HG03342 (cell line): ENCODE results near the gene AHRR.

ENCODE experiments used
- ATAC-seq: cut with Tn5 transposase; IDR thresholded peaks from one replicate; pipeline ENCODE4 v1.9.1; 2021; ENCODE audit warnings: mild to moderate bottlenecking, moderate library complexity; ENCODE audit not compliant: unreplicated experiment

AHRR gene

DNA sequence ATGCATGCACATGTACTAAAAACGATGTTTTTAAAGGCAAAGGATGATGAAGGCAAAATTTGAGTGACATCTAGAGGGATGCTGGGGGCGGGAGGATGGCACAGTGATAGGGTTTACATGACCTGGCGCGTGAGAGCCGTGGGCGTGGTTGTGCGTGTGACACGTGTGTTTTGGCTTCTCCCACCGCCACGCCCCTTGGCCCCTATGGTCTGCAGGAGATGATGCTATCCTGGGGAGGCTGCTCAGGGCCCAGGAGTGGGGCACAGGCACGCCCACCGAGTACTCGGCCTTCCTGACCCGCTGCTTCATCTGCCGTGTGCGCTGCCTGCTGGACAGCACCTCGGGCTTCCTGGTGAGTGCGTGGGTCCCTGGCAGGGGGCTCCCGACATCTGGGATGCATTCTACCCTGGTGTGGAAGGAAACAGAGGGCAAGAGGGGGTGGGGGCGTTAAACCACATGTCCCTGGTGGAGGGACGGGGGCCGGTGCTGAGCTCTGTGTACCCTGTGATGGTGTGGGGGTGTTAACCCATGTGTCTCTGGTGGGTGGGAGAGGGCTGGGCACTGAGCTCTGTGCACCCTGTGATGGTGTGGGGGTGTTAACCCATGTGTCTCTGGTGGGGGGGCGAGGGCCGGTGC lies 102.2 kb downstream of the AHRR start:
- ATAC-seq: no peak

DNA sequence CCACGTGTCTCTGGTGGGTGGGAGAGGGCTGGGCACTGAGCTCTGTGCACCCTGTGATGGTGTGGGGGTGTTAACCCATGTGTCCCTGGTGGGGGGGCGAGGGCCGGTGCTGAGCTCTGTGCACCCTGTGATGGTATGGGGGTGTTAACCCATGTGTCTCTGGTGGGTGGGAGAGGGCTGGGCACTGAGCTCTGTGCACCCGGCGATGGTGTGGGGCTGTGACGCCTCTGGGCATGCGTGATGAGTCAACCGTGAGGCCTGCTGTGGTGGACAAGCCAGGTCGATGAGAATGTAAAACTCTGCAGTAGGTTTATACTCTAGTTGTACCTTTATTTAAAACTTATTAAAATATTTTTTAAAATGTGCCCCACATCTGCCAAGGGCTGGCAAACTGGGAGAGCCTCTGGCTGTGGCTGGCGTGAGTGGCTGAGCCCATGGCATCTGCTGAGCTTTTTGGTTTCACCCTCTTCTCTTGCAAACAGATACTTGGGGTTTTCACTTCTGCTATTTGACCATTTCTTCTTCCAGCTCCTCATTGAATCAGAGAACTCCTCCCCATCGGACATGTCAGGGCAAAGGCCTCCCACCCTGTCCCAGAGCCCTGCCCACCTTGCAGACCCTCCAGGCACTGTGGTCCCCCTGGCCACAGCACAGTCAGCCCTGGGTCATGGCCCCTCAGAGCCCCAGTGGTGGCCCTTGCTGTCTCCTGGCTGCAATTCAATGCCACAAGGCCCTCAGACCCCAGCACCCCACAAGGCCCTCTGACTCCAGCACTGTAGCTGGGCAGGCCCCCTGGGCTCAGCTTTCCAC lies 103.0 kb downstream of the AHRR start:
- peak; percentile 88 for ATAC-seq

DNA sequence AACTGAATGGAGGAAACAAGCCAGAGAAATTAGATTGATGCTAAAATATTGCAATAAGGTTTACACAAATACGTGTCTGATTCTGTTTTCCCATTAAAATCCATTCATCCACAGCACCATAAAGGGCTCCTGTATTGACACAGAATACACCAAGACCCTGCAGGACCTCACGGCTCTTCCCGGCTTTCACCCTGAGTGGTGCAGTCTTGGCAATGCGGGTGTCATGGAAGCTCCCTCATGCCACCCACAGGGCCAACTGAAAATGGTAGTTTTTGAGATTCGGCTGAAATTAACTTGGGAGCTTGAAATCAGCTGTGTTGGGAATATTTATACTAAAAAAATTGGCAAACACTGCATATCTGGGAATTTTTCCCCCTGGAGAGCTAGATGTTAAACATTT lies 104.2 kb downstream of the AHRR start:
- no peak for ATAC-seq

DNA sequence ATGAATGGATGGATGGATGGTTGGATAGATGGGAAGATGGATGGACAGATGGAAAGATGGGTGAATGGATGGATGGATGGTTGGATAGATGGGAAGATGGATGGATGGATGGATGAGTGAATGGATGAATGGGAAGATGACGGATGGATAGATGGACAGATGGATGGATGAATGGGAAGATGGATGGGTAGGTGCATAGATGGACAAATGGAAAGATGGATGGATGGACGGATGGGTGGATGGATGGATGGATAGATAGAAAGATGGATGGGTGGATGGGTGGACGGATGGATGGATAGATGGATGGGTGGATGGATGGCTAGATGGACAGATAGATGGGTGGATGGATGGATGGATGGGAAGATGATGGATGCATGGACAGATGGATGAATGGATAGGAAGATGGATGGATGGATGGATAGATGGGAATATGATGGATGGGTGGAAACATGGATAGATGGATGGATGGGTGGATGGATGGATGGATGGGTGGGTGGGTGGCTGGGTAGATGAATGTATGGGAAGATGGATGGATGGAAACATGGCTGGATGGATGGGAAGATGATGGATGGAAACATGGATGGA lies 105.0 kb downstream of the AHRR start:
- ATAC-seq: no peak

DNA sequence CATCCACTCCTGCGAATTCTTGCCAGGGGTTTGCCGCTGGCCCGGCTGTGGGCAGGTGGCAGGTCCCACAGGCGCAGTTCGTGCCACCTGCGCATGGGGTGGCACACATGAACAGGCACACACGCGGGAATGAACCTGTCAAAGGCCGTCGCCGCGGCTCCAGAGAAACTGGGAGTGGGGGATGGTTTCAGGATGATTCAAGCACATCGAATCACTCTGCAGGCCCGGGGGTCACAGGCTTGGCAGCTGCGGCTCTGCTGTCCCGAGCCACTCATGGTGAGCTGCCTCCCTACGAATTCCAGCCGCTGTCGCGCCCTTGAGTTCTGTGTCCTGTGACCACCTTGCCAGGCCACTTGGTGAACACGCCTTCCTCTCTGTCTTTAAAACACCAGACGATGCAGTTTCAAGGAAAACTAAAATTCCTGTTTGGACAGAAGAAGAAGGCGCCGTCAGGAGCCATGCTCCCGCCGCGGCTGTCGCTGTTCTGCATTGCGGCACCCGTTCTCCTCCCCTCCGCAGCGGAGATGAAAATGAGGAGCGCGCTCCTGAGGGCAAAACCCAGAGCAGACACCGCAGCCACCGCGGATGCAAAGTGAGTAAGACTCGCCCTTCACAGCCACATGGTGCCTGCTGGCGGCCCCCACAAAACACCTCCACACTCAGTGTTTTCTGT lies 106.0 kb downstream of the AHRR start:
- no peak for ATAC-seq

DNA sequence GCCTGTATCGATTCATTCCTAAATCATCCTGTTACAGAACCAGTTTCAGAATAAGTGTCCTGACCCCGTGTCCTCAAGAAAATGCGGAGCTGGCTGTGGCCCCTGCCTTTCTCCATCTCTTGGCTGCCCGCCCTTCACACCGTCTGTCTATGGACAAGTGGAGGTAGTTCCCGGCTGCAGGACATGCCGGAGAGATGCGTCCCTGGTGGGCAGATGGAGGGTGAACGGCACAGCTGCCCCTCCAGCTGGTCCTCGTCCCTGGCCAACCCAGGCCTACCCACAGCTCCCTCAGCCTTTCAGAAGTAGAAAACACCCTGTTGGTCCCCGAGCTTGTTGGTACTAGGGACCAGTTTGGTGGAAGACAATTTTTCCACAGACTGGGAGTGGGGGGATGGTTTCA lies 106.7 kb downstream of the AHRR start:
- ATAC-seq: no peak

DNA sequence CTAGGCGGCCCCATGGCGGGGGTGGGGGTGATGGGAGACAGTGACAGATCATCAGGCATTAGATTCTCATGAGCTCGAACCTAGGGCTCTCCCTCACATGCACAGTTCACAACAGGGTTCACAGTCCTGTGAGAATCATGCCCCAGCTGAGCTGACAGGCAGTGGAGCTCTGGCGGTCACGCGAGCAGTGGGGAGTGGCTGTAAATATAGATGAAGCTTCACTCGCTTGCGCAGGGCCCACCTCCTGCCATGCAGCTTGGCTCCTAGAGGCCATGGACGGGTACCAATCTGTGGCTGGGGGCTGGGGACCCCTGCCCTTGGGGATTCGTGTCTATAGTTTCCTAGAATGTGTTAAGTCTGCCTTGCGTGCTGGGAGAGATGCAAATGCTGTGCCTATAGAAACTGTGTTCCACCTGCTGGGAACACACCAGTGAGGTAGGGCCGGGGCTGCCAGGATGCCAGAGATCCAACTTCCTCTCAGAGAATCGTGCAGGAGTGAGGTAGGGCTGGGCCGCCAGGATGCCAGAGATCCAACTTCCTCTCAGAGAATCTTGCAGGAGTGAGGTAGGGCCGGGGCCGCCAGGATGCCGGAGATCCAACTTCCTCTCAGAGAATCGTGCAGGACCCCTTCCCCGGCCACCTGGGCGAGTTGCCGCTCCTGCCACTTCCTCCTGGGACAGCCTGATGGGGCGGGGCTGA lies 107.4 kb downstream of the AHRR start:
- ATAC-seq: no peak

DNA sequence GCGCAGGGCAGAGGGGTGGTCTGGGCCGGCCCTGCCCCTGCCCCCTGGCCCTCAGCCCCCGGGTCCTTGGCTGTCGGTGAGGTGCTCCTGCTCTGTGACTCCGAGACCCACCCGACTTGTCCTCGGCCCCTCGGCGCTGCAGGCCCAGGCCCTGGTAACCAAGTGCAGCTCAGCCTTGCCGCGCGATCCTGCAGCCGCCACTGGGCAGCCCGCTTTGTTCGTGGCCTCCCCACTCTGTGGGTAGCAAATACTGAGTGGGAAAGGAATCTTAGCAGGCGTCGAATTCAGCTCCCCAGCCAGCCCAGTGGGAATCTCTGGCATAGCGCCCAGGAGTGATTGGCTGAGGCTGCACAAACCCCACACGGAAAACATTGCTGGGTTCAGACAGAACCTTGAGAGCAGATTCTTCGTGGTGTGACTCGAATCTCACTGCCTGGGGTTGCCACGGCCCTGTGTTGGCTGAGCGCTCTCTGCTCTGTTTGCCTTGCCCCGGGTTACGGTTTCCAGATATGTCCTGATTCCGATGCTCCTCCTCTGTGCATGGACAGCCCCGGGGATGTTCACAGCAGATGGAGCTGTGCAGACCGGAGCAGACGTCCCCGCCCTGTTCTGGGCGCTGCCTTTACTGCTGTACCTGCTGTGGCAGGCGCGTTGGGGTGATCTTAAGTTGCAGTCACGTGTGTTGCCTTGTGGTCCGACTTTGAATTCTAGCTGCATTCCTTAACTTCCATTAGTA lies 108.1 kb downstream of the AHRR start:
- ATAC-seq: no peak

DNA sequence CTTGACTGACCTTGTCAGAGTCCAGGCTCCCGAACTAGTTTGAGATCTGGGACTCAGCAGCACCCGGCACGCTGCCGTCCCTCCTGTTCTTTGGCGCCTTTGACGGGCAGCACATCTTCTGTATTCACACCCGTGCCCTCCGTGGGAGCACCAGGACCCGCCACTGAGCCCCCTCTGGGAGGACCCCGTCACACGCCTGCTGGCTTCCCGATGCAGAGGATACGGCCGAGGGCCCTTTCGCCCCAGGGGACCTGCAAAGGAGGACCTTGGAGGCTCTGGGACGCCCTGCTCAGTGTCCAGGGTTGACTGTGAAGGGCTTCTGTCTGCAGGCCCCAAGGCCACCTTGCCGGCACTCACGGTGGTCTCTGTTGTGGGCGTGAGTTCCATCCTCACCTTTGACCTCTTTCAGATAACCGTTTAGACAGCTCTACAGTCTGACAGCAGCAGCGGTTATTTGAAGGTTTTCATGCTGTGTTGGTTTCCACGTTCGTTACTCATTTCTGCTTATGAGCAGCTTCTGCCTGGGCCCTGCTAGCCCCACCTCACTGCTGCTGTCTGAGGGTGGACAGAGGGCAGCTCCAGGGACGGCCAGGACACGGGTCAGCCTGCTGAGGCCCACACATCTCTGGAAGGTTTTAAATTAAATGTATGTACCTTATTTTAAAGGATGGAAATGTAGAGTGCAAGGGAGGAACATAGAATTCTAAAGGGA lies 108.9 kb downstream of the AHRR start:
- ATAC-seq: no peak

DNA sequence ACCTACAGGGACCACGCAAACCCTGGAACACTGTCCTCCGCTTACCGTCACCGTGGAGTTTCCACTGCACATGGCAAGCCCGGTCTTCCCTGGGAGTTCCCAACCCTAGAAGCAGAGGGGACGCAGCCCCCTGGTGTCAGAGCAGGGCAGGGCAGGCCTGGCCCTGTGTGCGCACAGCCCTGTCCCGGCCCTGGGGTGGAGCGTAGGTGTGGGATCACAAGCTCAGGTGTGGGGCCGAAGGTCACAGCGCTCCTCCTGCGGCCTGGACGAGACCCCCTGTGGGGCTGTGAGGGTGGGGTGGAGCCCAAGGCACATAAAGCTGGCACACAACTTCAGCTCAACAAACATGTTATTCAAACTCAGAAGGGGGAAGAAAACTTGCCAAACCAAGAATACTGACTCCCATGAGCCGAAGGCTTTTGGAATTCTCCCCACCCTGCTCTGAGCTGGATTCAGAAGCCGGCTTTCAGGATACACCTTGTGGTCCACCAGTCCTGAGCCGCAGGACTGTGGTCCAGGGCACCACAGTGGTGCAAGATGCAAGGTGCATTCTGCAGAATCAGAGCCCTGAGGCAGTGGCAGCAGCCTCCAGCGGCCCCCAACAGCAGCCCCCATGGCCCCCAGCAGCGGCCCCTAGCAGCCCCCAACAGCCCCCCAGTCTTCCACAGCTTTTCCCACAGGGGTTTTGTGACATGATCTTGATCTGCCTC lies 109.6 kb downstream of the AHRR start:
- ATAC-seq: peak; percentile 70

DNA sequence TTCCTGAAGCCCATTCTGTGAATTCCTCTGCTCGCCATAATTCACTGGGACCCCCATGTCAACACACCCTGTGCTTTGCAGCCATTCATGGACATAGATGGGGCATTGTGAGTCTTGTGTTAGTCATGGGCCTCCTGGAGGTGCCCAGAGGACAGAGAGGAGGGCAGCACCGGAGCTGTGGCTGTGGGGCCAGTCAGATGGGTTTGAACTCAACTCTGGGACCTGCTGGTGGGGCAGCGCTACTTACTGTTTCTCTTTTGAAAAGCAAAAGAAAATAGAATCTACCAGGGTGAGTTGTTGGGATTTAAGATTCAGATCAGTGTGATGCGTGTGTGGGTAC lies 110.2 kb downstream of the AHRR start:
- ATAC-seq: no peak

DNA sequence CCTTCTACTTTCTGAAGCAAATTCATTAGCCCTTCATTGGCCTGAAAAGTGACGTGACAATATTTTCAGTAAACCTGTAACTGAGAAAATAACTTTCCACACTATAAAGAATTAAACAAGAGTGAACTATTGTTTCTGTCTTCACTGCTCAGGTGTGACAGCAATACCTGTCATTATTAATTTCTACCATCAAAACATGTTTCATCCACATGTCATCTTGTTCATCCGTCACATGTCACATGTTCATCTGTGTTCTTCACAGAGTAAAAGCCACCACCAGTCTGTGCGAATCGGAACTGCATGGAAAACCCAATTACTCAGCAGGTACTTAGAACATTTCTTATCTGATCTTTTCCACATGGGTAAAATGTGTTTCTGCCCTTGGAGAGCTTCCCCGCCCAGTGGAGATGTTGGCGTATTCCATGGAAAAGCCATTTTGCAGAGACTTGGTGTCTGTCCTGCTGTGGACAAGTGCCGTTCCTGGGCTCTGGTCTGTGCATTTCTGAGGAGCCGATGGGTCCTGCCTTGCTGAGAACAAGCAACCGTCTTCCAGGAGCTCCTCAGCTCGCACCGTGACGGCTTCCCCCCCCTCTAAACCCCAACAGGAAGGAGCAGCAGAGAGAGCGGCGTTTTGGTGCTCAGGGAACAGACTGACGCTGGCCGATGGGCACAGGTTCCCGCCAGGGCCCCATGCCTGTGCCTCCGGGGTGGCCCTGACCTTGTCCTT lies 110.8 kb downstream of the AHRR start:
- no peak for ATAC-seq

DNA sequence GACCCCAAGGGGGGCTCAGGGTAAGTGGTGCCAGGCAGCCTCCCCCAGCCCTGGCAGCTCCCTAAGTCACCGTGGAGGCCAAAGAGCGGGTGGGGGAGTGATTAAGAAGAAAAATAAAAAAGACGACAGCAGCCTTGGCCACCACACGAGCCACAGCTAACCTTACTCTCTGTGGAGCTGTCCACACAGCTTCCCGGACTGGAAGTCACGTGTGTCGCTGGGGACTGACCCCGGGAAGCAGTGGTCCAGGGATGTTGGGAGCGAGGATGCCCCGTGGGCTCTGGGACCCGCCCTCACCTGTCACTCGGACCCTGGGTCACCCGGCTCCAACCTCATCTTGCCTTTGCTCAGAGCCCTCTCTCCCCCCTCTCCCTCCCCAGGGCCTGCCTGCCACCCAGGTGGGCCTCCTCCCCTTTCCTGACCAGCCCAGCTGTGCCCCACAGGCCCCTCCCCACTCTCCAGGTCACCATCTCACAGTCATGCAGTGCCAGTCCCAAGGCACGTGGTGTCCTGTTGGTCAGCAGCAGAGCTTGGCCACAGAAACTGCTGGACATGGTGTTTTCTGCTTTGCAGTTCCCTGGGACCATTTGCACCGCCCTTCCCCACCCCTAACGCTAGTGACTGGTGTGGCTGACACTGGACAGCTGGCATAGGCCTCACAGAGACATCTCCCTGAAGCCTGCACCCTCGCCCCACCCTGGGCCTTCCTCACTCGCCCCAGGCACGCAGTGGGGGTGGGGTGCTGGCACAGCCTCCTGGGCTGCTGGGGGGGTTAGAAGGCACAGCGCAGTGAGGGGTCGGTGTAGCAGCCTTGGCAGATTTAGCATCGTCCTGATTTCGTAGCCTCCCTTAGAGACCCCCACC lies 111.6 kb downstream of the AHRR start:
- ATAC-seq: no peak

DNA sequence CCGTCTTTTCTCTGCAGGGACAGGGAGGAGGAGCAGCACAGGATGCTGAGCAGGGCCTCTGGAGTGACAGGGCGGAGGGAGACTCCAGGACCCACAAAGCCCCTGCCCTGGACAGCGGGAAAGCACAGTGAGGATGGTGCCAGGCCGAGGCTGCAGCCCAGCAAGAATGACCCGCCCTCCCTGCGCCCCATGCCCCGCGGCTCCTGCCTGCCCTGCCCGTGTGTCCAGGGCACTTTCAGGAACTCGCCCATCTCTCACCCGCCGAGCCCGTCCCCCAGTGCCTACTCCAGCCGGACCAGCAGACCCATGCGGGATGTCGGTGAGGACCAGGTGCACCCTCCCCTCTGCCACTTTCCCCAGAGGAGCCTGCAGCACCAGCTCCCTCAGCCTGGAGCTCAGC lies 112.3 kb downstream of the AHRR start:
- ATAC-seq: no peak

DNA sequence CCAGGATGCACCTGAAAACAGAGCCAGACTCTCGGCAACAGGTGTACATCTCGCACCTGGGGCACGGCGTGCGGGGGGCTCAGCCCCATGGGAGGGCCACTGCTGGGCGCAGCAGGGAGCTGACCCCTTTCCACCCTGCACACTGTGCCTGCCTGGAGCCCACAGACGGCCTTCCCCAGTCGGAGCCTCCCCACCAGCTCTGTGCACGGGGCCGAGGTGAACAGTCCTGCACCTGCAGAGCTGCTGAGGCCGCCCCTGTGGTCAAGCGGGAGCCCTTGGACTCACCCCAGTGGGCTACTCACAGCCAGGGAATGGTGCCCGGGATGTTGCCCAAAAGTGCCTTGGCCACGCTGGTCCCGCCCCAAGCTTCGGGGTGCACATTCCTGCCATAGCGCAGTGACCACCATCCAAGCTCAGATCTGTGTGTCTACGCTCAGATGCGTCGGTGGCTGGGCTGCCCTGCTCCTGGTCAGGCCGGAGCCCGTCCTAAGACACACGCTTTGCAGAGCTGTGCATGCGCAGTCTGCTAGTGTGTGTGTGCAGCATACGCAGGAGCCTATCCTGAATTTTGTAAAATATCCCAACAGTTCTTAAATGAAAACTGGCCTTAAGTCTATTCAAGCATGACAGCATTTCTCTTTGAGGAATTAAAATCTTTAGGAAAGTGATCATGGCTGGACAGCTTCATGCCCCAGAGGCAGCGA lies 113.1 kb downstream of the AHRR start:
- ATAC-seq: no peak

DNA sequence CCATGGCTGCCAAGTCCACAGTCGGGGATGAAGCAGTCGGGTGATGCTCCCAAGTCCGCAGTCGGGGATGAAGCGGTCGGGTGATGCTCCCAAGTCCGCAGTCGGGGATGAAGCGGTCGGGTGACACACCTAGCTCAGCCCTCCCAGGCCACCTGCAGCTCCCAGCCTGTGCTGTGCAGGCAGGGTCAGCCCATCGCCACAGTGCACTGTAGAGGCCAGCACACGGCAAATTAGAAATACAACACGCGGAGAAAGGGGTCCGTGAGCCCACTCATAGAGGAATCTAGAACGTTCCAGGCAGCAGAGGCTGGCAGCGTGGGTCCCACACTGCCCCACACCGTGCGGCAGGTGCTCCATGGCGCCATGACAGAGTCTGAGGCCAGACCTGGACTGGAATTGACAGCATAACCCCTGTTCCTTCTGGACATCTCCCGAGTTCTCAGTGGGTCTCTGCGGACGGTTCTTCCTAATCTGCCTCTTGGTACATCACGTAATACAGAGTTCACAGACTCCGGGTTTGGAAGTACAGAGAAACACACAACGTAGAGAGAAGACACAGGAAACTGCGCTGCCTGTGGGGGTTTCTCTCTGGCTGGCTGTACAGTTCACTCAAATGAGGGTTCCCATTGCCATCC lies 113.8 kb downstream of the AHRR start:
- no peak for ATAC-seq
